Effector memory CD4-positive, alpha-beta T cell (primary cell): ENCODE measurements around the gene ZBED2.

Experiments
- DNase-seq, 3 donors: peaks; one replicate each; pipeline ENCODE4 v3.0.0-alpha.2; 2020
- H3K27ac ChIP-seq: 2 replicates; pipeline ENCODE4 v1.7.0; 2013; ENCODE audit warnings: mild to moderate bottlenecking, low read length, moderate library complexity; ENCODE audit not compliant: insufficient read depth, poor library complexity, severe bottlenecking
- H3K27me3 ChIP-seq: replicated peaks from 2 replicates; pipeline ENCODE4 v1.7.0; 2013; ENCODE audit warnings: mild to moderate bottlenecking, low read length; ENCODE audit not compliant: insufficient read depth, control insufficient read depth, poor library complexity, severe bottlenecking
- H3K36me3 ChIP-seq: 2 replicates; pipeline ENCODE4 v1.7.0; 2013; ENCODE audit warnings: mild to moderate bottlenecking, low read length, moderate library complexity; ENCODE audit not compliant: control insufficient read depth, insufficient read depth
- H3K4me1 ChIP-seq: 2 replicates; pipeline ENCODE4 v1.7.0; 2013; ENCODE audit warnings: low read length, mild to moderate bottlenecking; ENCODE audit not compliant: control insufficient read depth, insufficient read depth, poor library complexity, severe bottlenecking
- H3K4me3 ChIP-seq: 2 replicates; pipeline ENCODE4 v1.7.0; 2013; ENCODE audit warnings: low read length, low read depth, mild to moderate bottlenecking; ENCODE audit not compliant: insufficient read depth, poor library complexity, severe bottlenecking
- H3K9me3 ChIP-seq: 2 replicates; pipeline ENCODE4 v1.7.0; 2013; ENCODE audit warnings: mild to moderate bottlenecking, low read length, moderate library complexity; ENCODE audit not compliant: control insufficient read depth

Gene ZBED2

DNA sequence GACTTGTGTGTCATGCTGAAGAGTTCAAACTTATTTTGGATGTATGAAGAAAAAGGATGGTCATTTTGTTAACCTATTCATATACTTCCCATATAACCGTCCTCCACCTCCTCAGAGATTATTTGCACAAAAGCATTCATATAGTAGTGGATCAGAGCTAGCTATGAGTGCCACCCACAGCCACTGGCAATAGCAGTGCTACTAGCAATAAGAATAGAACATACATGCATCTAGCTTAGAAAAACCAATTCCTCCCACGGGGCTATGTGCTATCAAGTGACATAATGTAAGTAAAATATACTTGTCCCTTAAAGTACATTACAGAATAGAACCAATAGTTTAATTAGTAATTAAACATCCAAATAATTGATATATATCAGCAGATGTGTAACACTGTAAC, 10.3 kb upstream of the ZBED2 start:
- Histone ChIP-seq H3K27ac (no peak overlapping the region), H3K27me3 (no peaks in the 10 kb centered on the region), H3K4me1 (peaks cover 10% of the 10 kb centered on the region), H3K4me3 (no peak overlapping the region), H3K9me3 (no peaks in the 10 kb centered on the region), H3K36me3 (peaks cover 27% of the 10 kb centered on the region)
- DNase-seq: no peak

DNA sequence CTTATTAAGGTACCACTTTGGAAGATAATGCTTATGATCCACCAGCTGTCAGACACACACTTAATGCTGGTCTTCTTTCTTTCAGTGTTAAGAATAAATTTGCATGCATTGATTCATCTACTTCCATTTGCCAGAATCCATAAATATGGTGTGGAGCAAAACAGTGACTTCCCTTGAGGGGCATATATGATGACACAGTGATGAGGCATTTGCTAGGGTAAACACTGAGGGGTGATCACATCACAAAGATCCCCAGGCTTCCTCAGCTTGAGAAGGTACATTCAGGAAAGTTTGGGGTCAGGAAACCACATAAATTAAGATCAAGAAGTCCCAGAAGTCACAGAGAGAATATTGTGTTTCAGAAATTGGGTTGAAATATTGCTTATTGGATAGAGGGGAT, 9.9 kb upstream of the ZBED2 start:
- H3K27me3 ChIP-seq: no peaks in the 10 kb centered on the region
- no peak for DNase-seq
- no peak overlapping the region for H3K4me3 ChIP-seq
- H3K27ac ChIP-seq: no peak overlapping the region
- H3K36me3 ChIP-seq: peaks cover 32% of the 10 kb centered on the region
- H3K4me1 ChIP-seq: peaks cover 8% of the 10 kb centered on the region
- no peaks in the 10 kb centered on the region for H3K9me3 ChIP-seq

DNA sequence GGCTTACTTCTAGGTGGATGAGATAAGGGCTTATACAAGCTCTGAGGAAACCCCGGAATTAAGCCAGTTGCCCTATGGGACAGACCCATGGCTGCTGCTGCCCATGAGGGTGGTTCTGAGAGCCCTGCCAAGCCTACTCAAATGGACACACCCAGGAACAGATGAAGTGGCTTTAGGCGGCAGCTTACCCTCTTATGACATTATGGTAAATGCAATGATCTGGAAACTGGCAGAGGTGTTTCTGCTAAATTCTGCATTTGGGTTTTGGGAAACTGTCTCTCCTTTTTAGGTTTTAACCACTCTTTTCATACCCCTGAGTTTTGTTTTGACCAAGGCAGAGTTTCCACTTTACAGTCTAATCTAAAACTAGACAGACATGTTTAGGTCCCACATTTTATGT, 9.0 kb upstream of the ZBED2 start:
- Histone ChIP-seq H3K27me3 (no peaks in the 10 kb centered on the region), H3K36me3 (peaks cover 35% of the 10 kb centered on the region), H3K27ac (no peak overlapping the region), H3K4me3 (no peak overlapping the region), H3K9me3 (no peaks in the 10 kb centered on the region), H3K4me1 (peaks cover 3% of the 10 kb centered on the region)
- DNase-seq: no peak

DNA sequence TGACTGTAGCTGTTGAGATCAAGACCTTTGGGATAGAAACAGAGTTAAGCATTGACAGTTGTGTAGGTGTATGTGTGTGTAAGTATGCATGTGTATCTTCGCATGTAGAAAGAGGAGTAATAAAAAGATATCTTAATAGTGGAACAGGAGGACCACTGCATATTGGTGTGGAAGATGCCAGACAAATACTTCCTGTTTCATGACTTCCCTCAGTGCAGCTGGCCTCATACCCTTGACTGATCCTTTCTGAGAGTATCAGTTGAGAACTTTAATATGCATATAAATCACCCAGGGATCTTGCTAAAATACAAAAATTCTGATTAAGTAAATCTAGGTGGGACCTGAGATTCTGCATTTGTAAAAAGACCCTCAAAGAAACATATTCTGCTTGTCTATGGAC, 8.5 kb upstream of the ZBED2 start:
- no peaks in the 10 kb centered on the region for H3K27me3 ChIP-seq
- no peak overlapping the region for H3K27ac ChIP-seq
- no peak overlapping the region for H3K4me3 ChIP-seq
- H3K9me3 ChIP-seq: no peaks in the 10 kb centered on the region
- peaks cover 3% of the 10 kb centered on the region for H3K4me1 ChIP-seq
- peaks cover 35% of the 10 kb centered on the region for H3K36me3 ChIP-seq
- no peak for DNase-seq

DNA sequence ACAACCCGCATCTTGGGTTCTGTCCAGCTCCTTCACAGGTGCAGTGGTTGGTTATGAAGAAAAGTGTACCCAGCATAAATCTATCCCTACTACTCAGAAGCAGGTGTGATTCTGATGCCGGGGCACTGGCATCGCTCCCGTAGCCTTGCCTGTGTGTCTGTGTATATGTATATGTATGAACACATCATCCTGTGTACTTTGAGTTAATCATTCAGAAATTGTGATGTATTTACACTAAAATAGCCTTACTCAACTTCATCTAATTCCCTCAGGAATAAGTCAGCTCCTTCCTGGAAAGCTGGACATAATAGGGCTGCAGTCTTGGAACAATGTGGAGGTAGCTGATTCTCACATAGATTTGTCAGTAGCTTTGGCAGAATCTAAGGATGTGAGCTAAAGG, 6.7 kb upstream of the ZBED2 start:
- H3K4me1 ChIP-seq: peaks cover 3% of the 10 kb centered on the region
- no peak for DNase-seq
- no peaks in the 10 kb centered on the region for H3K9me3 ChIP-seq
- no peak overlapping the region for H3K4me3 ChIP-seq
- H3K27ac ChIP-seq: no peak overlapping the region
- peaks cover 27% of the 10 kb centered on the region for H3K36me3 ChIP-seq
- no peaks in the 10 kb centered on the region for H3K27me3 ChIP-seq

DNA sequence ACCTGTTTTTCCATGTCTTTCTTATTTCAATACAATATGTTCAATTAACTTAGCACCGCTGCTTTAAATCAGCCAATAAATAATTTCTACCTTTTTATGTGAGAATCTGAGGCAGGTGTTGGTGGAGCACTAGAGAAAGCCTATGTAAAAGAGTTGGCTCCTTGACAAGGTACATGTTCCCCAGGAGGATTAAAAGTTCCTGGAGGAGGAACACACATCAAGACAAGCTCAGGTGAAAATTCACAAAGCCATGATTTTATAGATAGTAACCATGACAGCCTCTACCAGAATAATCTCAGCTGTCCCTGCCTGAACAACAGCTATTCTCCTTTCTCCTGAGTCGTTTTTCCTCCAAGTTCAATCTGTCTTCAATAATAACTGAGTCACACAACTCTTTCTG, 3.4 kb upstream of the ZBED2 start:
- Histone ChIP-seq H3K9me3 (no peaks in the 10 kb centered on the region), H3K36me3 (peaks cover 27% of the 10 kb centered on the region), H3K27ac (no peak overlapping the region), H3K27me3 (no peaks in the 10 kb centered on the region), H3K4me1 (peaks cover 8% of the 10 kb centered on the region), H3K4me3 (no peak overlapping the region)
- no peak for DNase-seq

DNA sequence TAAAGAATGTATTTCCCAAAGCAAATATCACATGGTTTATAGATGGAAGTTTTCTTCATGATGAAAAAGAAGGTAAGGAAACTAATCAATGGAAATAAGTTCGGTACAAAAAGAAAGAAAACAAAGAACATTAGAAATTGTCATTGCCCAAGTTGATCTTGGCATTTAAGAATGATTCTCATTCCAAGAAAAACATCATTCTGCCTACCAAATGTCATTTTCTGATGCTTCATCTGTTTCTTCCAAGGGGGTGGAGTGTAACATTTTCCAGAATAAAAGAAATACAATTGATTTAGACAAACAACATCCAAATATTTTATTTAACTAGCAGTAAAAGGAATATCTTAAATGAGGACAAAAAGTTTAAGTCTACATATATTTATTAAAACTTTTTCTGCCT, 3.0 kb upstream of the ZBED2 start:
- no peak overlapping the region for H3K27ac ChIP-seq
- peaks cover 30% of the 10 kb centered on the region for H3K36me3 ChIP-seq
- no peaks in the 10 kb centered on the region for H3K9me3 ChIP-seq
- DNase-seq: no peak
- no peak overlapping the region for H3K4me3 ChIP-seq
- no peaks in the 10 kb centered on the region for H3K27me3 ChIP-seq
- H3K4me1 ChIP-seq: peaks cover 8% of the 10 kb centered on the region

DNA sequence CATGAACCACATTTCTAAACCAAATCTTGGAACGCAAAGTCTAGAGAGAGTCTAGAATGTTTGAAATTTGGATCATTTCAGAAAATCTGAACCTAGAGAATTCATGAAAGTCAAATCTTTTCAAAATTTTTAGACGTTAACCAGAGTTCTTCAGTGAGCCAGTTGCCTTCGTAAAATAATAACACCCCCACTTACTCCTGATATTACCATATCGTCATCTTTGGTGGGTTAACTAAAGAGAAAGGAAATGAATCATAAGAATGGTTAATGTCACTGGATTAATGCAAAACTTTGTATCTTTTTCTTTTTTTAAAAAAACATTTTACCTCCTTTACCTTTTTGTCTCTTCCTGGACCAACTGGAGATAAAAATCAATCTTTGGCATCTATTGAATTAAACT, 1.2 kb upstream of the ZBED2 start:
- DNase-seq: no peak
- no peaks in the 10 kb centered on the region for H3K9me3 ChIP-seq

DNA sequence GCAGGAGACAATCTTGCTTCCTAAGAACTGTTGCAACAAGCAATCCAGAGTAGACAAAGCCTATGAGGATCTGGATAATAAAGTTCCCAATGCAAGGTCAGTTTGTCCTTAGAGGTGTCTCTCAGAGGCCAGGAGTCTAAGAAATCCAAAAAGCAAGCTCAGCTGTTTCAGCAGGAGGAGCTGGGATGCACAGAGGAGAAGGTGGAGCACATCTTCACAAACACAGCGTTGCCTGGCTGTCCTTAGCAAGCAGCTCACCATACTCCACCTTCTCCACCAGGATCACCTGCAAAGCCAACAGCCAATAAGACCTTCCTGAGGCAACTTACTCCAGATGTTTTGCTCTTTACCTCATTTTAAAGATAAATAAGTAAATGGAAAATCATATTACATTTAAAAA, 365 bp downstream of the ZBED2 start:
- no peak for DNase-seq
- H3K27me3 ChIP-seq: no peaks in the 10 kb centered on the region
- no peaks in the 10 kb centered on the region for H3K9me3 ChIP-seq
- H3K4me1 ChIP-seq: peaks cover 5% of the 10 kb centered on the region
- peaks cover 25% of the 10 kb centered on the region for H3K36me3 ChIP-seq
- H3K27ac ChIP-seq: no peak overlapping the region
- no peak overlapping the region for H3K4me3 ChIP-seq

More for the DNA sequence above, 1.2 kb upstream of the ZBED2 start:
- Histone ChIP-seq H3K4me3 (no peak overlapping the region), H3K27me3 (no peaks in the 10 kb centered on the region), H3K4me1 (peaks cover 5% of the 10 kb centered on the region), H3K27ac (no peak overlapping the region), H3K36me3 (peaks cover 28% of the 10 kb centered on the region)

DNA sequence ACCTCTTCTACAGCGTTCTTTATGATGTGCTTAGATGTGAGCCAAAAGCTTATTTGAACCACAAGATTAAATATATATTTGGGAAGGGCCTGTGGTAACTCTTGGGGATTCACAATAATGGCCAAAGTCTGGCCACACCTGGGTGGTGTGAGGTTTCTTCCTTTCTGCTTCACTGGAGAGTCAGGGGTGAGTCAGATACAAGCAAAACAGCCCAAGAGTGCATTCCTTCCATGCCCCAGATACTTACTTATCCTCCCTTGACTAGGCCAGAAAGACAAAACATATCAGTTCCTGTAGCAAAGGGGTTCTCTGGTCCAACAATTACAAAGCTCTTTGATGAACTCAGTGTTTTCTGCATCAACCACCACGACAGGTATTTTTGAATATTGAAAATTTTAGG, 941 bp downstream of the ZBED2 start:
- no peak overlapping the region for H3K27ac ChIP-seq
- no peaks in the 10 kb centered on the region for H3K27me3 ChIP-seq
- H3K4me3 ChIP-seq: no peak overlapping the region
- peaks cover 29% of the 10 kb centered on the region for H3K36me3 ChIP-seq
- no peaks in the 10 kb centered on the region for H3K9me3 ChIP-seq
- DNase-seq: no peak
- H3K4me1 ChIP-seq: peaks cover 5% of the 10 kb centered on the region

DNA sequence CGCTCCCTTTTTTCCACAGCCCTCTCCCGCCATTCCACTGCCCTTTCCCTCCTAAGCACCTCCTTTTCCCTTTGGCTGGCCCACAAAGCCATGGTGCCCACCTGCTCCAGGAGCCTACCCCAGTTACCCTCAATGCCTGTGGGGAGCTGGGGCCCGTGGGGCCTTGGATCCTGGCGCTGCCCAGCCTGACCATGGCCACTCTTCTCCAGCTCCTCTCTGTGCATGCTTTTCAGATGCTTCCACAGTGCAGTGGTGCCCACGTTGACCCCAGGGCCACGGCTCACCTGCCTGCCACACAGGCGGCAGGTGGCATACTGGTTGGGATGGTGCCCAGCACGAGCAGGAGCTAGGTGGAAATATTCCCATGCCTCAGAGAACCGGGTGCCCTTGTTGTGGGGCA, 1.5 kb downstream of the ZBED2 start:
- peaks cover 5% of the 10 kb centered on the region for H3K4me1 ChIP-seq
- peaks cover 31% of the 10 kb centered on the region for H3K36me3 ChIP-seq

More for the DNA sequence above, 1.5 kb downstream of the ZBED2 start:
- Histone ChIP-seq H3K27me3 (no peaks in the 10 kb centered on the region), H3K9me3 (no peaks in the 10 kb centered on the region), H3K27ac (no peak overlapping the region), H3K4me3 (no peak overlapping the region)
- no peak for DNase-seq
